ENCODE measurements around the gene HMCES.
"Not testable (repeated sequence)": the region's sequence is repeated elsewhere in the genome, so short reads cannot be mapped to it uniquely, and the experiment has no call there.

The HMCES gene

DNA sequence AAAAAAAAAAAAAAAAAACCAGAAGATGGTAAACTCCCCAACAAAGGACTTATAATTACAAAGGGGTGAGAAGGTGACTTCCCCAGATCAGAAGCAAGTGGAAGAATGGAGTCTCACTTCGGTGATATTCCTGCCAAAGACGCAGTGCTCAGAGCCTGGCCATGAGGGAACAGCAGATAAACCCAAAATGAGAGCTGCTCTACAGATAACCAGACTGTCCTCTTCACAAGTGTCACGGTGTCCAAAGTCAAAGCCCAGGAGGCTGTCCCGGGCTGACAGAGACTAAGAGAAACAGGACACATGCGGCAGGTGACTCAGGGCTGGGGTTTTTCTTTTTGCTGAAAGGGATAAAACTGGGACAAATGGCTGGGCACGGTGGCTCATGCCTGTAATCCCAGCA is 48.8 kb downstream of the HMCES start:
- no peak for DNase-seq (ENCODE audit: low read depth)
- no peak overlapping the region for H3K4me3 ChIP-seq (ENCODE audit: low read depth, low read length)
- TF ChIP-seq, protein P1, sequence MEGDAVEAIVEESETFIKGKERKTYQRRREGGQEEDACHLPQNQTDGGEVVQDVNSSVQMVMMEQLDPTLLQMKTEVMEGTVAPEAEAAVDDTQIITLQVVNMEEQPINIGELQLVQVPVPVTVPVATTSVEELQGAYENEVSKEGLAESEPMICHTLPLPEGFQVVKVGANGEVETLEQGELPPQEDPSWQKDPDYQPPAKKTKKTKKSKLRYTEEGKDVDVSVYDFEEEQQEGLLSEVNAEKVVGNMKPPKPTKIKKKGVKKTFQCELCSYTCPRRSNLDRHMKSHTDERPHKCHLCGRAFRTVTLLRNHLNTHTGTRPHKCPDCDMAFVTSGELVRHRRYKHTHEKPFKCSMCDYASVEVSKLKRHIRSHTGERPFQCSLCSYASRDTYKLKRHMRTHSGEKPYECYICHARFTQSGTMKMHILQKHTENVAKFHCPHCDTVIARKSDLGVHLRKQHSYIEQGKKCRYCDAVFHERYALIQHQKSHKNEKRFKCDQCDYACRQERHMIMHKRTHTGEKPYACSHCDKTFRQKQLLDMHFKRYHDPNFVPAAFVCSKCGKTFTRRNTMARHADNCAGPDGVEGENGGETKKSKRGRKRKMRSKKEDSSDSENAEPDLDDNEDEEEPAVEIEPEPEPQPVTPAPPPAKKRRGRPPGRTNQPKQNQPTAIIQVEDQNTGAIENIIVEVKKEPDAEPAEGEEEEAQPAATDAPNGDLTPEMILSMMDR (conservative IDR thresholded peaks at IDR 0.05; ENCODE audit: low read depth, low read length): no peak

DNA sequence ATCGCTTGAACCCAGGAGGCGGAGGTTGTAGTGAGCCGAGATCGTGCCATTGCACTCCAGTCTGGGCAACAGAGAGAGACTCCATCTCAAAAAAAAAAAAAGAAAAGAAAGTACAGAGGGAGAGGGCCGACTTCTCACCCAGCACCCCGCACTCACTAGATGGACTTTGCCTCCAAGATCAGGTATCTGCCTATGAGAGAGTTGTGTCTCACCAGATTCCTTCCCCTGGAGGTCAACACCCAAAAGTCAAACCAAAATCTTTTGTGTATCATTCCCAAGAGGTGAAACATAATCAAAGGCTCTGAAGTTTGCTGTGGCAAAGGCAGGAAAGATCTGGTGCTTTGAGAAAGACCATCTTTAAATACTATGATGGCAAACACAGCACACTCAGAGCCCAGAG is 51.2 kb downstream of the HMCES start:
- H3K4me3 ChIP-seq (ENCODE audit: low read depth, low read length): no peak overlapping the region
- no peak for DNase-seq (ENCODE audit: low read depth)
- TF ChIP-seq, protein P1 (conservative IDR thresholded peaks at IDR 0.05; ENCODE audit: low read depth, low read length): no peak

DNA sequence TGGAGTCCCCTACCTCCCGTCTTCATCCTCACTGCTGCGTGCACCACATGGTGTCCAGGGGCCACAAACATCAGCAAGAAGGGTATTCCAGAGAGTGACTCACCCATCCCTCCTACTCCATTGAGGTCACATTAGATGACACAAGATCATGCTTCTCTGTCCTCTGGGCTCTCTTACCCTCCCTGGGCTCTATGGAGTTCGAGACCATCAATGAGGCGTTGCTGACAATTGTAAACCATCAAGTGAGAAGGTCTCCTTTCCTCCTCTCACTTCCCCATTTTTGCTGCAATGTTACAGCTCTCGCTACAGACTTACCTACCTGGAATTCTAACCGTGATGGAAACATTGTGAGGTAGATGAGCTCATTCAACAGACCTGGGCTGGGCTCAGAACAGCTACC is 51.7 kb downstream of the HMCES start:
- TF ChIP-seq, protein P1 (conservative IDR thresholded peaks at IDR 0.05; ENCODE audit: low read depth, low read length): no peak
- H3K4me3 ChIP-seq (ENCODE audit: low read depth, low read length): no peak overlapping the region
- DNase-seq (ENCODE audit: low read depth): no peak

DNA sequence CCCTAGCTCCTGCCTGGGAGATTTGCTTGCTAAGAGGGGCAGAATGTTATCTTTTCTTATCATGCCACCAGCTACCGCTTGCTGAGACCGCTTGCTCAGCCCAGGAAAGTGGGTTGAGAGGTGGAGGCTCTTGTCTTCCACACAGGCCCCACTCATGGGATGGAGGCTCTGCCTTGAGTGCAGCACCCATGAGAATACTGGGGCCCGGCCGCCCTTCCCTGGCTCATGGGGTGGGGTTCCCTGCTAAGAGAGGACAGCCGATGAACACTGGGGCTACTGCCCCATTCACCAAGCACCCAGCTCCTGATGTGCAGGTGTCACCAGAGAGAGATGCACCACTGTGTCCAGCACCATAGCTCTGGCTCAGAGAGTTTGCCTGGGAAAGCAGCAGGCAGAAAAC is 55.2 kb downstream of the HMCES start:
- no peak overlapping the region for H3K4me3 ChIP-seq (ENCODE audit: low read depth, low read length)
- DNase-seq (ENCODE audit: low read depth): no peak
- TF ChIP-seq, protein P1 (conservative IDR thresholded peaks at IDR 0.05; ENCODE audit: low read depth, low read length): no peak

DNA sequence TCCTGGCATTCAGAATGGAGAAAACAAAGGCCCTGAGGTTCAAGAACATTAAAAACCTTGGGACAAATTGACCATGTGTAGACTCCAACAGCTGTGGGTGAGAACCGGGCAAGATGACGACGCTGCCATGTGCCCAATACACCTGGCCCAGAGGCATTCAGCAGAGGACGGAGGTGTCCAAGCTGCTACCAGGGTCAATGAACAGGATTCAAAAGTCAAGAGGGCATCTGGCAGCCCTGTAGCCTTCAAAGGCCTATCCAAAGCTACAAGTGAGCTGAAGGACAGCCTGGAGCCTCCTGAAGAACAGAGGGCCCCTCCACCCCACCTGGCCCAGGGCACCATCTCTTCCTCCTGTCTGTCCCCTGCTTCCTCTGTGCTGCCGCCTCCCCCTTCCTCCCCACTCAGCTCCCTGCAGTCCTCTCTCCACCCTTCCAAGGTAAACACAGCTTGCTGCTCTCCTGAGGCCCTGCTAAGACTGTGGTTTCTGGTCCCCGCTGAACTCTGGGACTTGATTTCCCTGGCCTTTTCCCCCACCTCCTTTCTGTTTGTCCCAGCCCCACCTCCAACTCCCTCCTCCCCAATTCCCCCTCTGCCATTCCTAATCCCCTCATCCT is 57.5 kb downstream of the HMCES start:
- TF ChIP-seq, protein P1 (conservative IDR thresholded peaks at IDR 0.05; ENCODE audit: low read depth, low read length): no peak
- no peak overlapping the region for H3K4me3 ChIP-seq (ENCODE audit: low read depth, low read length)
- peak; percentile 29 for DNase-seq (ENCODE audit: low read depth)

DNA sequence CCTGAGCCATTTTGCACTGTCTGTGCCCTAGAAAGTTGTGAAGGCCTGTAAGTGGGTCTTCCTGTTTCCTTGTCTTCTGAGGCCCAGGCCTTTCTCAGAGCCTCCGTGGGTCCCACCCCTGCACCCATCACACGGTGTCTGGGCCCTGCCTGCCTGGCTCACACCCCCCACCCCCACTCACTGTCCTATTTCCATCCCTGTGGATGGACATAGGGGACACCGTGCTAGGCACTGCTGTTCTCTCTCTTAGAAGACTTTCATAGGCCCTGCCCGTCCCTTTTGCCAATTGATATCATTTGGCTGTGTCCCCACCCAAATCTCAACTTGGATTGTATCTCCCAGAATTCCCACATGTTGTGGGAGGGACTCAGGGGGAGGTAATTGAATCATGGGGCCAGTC is 59.0 kb downstream of the HMCES start:
- not testable (repeated sequence) for H3K4me3 ChIP-seq (ENCODE audit: low read depth, low read length); DNase-seq (ENCODE audit: low read depth)

DNA sequence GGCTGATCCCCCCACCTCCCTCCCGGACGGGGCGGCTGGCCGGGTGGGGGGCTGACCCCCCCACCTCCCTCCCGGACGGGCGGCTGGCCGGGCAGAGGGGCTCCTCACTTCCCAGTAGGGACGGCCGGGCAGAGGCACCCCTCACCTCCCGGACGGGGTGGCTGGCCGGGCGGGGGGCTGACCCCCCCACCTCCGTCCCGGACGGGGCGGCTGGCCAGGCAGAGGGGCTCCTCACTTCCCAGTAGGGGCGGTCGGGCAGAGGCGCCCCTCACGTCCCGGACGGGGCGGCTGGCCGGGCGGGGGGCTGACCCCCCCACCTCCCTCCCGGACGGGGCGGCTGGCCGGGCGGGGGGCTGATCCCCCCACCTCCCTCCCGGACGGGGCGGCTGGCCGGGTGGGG is 60.5 kb downstream of the HMCES start:
- not testable (repeated sequence) for H3K4me3 ChIP-seq (ENCODE audit: low read depth, low read length); DNase-seq (ENCODE audit: low read depth)

DNA sequence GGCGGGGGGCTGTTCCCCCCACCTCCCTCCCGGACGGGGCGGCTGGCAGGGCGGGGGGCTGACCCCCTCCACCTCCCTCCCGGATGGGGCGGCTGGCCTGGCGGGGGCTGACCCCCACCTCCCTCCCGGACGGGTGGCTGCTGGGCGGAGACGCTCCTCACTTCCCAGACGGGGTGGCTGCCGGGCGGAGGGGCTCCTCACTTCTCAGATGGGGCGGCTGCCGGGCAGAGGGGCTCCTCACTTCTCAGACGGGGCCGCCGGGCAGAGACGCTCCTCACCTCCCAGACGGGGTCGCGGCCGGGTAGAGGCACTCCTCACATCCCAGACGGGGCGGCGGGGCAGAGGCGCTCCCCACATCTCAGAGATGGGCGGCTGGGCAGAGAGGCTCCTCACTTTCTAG is 61.2 kb downstream of the HMCES start:
- not testable (repeated sequence) for H3K4me3 ChIP-seq (ENCODE audit: low read depth, low read length); DNase-seq (ENCODE audit: low read depth)

All from choroid plexus epithelial cell (primary cell).